Gastrocnemius medialis (tissue), 4 donors: ENCODE results near the gene MSH2. TPM values are rescaled to one million over a fixed set of nuclear protein-coding genes. Genes with fewer than 3 reads are reported as not detected.

ENCODE experiments used
- ATAC-seq, 2 donors: fragments of 150-250 bp; one replicate each; pipeline ENCODE4 v1.9.1; 2016
- DNase-seq, 2 donors: peaks; one replicate each; pipeline ENCODE4 v3.0.0-alpha.2; 2019
- H3K27ac ChIP-seq, 4 donors: fragments of 200-600 bp; sonication (generic); 1 replicate in 1 of 4; 2 replicates in 3 of 4; pipeline ENCODE4 v1.5.1; 2016 to 2018; ENCODE audit warnings: mild to moderate bottlenecking in 2 of 4, moderate library complexity in 1 of 4
- H3K27me3 ChIP-seq, 3 donors: fragments of 200-600 bp; sonication (generic) in 2 of 3; 1 replicate in 1 of 3; 2 replicates in 2 of 3; pipeline versions ENCODE4 v1.5.1 to v1.6.0; 2016 to 2019; ENCODE audit warnings: mild to moderate bottlenecking in 1 of 3, moderate library complexity in 1 of 3
- H3K36me3 ChIP-seq, 2 donors: fragments of 200-600 bp; sonication (generic) in 1 of 2; one replicate each; pipeline ENCODE4 v1.5.1; 2017 to 2018
- H3K4me1 ChIP-seq, 2 donors: fragments of 200-600 bp; sonication (generic) in 1 of 2; one replicate each; pipeline ENCODE4 v1.5.1; 2016 to 2017; ENCODE audit warnings: mild to moderate bottlenecking in 2 of 2
- H3K4me3 ChIP-seq, 4 donors: fragments of 200-600 bp; sonication (generic) in 3 of 4; 1 replicate in 1 of 4; 2 replicates in 3 of 4; pipeline ENCODE4 v1.5.1; 2016 to 2019; ENCODE audit warnings: mild to moderate bottlenecking in 2 of 4
- H3K9me3 ChIP-seq, 3 donors: fragments of 200-600 bp; sonication (generic) in 2 of 3; 1 replicate in 1 of 3; 2 replicates in 2 of 3; pipeline ENCODE4 v1.5.1; 2016 to 2019
- POLR2A ChIP-seq, 2 donors: fragments of 450-650 bp; IDR thresholded peaks; one replicate each; pipeline ENCODE4 v1.6.1; 2017; ENCODE audit warnings: antibody characterized with exemption in 2 of 2, mild to moderate bottlenecking in 2 of 2, moderate library complexity in 2 of 2
- in situ Hi-C, 4 donors: fragments of 200-750 bp; cut with MboI; loops; one replicate each; pipeline versions ENCODE4 v1.15.0 to v1.8.0; 2017; ENCODE audit warnings: low sequenced_read_pairs in 4 of 4
- intact Hi-C: fragments of 100-400 bp; cut with DNase I; formaldehyde crosslinking; loops from one replicate; pipeline ENCODE4 v1.15.1; 2023; ENCODE audit warnings: low total_unique reads
- total RNA-seq, 4 donors: library from RNA; depleted of rRNA; stranded (reverse); fragments of >200 nt; gene quantifications; one replicate each; pipeline versions ENCODE4 v1.1.0 to v1.2.3, GENCODE V29; 2016
- TF ChIP-seq, protein P1 (sequence below), 5 experiments: fragments of 450-650 bp in 3 of 5; fragments of 200-600 bp in 2 of 5; sonication (generic) in 2 of 5; IDR thresholded peaks in 4 of 5; conservative IDR thresholded peaks in 1 of 5; 1 replicate in 4 of 5; 2 replicates in 1 of 5; pipeline ENCODE4 v1.5.1; 2016 to 2019; ENCODE audit warnings: antibody characterized with exemption in 5 of 5, mild to moderate bottlenecking in 3 of 5, moderate library complexity in 3 of 5

MSH2 gene
- total RNA-seq, result 1 to 10 TPM; 3.5 to 6.4 (median 4.8) TPM

DNA sequence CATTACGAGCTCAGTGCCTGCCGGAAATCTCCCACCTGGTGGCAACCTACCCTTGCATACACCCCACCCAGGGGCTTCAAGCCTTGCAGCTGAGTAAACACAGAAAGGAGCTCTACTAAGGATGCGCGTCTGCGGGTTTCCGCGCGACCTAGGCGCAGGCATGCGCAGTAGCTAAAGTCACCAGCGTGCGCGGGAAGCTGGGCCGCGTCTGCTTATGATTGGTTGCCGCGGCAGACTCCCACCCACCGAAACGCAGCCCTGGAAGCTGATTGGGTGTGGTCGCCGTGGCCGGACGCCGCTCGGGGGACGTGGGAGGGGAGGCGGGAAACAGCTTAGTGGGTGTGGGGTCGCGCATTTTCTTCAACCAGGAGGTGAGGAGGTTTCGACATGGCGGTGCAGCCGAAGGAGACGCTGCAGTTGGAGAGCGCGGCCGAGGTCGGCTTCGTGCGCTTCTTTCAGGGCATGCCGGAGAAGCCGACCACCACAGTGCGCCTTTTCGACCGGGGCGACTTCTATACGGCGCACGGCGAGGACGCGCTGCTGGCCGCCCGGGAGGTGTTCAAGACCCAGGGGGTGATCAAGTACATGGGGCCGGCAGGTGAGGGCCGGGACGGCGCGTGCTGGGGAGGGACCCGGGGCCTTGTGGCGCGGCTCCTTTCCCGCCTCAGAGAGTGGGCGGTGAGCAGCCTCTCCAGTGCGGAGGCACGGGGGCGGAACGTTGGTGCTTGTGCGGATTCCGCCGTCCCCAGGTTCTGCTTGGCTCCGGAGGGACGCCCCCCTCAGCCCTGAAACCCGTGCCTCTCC lies at the start of gene MSH2:
Gene MSH2 (plus strand): TSS at position 352 of the 804 bp plus-strand sequence. CDS start 36 bp downstream, at position 388.
- DNase-seq (peak; percentile 82 to 84), ATAC-seq (peak; percentile 98 to 99)
- H3K36me3 ChIP-seq, result no peaks in the 10 kb centered on the region
- peak within 1 kb of the TSS; percentile 84 to 94 (median 91) for H3K4me3 ChIP-seq
- intact Hi-C loops (no loop called here), in situ Hi-C loops (no loop called here)
- H3K4me1 ChIP-seq, result peaks cover 8% of the 10 kb centered on the region in 2 donors
- H3K27ac ChIP-seq, result peak within 1 kb of the TSS; percentile 41 to 66 (median 58)
- no peaks in the 10 kb centered on the region for H3K27me3 ChIP-seq
- no peaks in the 10 kb centered on the region for H3K9me3 ChIP-seq
- TF ChIP-seq POLR2A (IDR thresholded peaks at IDR 0.05), result no peak
- TF ChIP-seq, protein P1, sequence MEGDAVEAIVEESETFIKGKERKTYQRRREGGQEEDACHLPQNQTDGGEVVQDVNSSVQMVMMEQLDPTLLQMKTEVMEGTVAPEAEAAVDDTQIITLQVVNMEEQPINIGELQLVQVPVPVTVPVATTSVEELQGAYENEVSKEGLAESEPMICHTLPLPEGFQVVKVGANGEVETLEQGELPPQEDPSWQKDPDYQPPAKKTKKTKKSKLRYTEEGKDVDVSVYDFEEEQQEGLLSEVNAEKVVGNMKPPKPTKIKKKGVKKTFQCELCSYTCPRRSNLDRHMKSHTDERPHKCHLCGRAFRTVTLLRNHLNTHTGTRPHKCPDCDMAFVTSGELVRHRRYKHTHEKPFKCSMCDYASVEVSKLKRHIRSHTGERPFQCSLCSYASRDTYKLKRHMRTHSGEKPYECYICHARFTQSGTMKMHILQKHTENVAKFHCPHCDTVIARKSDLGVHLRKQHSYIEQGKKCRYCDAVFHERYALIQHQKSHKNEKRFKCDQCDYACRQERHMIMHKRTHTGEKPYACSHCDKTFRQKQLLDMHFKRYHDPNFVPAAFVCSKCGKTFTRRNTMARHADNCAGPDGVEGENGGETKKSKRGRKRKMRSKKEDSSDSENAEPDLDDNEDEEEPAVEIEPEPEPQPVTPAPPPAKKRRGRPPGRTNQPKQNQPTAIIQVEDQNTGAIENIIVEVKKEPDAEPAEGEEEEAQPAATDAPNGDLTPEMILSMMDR (IDR thresholded peaks at IDR 0.05 in 4 of 5, conservative IDR thresholded peaks at IDR 0.05 in 1 of 5), result no peak

DNA sequence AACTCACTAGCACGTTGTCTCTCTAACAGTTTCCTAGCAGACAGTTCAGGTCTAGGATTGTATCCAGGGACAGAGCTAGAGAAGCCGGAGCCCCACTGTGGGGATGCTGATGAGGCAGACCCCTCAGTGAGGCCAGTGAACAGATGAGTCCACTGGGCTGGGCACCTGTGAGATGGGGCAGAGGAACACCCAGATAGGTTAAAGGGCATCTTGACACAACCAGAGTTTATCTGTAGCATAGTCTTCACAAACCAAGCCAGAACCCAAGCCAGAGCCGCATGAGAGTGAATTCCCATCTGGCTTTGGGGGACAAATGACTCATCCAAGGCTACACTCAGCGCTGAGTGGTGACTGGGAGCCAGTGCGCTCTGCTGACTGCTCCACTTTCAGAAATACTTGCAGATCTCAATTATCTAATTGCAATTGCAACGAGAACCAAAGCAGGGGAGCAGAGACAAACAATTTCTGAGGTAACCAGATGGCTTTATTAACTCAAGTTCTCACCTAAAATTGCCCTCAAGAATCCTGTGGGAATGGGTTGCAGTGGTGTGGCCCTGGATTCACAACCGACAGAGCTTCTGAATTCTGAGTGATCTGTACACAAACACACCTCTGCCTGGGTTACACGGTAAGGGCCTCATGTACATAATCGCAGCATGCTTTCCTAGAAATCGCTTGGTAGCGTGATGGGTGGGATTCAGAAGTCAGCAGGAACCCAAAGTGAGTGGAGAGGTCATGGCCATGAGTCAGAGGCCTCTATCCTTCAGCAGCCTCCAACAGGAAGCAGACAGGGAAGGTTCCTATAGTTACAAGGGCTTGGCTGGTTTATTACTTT lies 48.7 kb upstream of the MSH2 start:
- ATAC-seq (no peak), DNase-seq (no peak)
- in situ Hi-C loops (no loop called here), intact Hi-C loops (no loop called here)
- Histone ChIP-seq H3K27ac (no peak overlapping the region), H3K4me1 (no peaks in the 10 kb centered on the region), H3K4me3 (no peak overlapping the region), H3K36me3 (no peaks in the 10 kb centered on the region), H3K9me3 (no peaks in the 10 kb centered on the region), H3K27me3 (no peaks in the 10 kb centered on the region)
- TF ChIP-seq POLR2A (IDR thresholded peaks at IDR 0.05), result no peak
- TF ChIP-seq, protein P1 (IDR thresholded peaks at IDR 0.05 in 4 of 5, conservative IDR thresholded peaks at IDR 0.05 in 1 of 5), result no peak

DNA sequence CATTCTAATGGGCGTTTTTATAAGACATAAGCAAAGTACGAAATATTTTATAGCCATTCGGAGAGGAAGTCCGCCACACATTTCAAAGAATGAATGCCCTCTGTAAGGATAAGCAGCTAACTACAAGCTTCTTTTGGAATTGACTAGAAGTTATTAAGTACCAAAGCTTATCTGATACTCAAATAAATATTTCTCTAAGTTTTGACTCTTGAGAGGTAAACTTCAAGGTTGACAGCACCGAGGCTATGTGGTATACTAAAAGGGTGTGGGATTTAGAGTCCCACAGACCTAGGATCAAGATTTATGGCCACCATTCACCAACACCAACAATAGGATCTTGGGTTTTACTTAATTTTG lies 48.1 kb upstream of the MSH2 start:
- no peak for ATAC-seq
- Histone ChIP-seq H3K9me3 (no peaks in the 10 kb centered on the region), H3K27me3 (no peaks in the 10 kb centered on the region), H3K36me3 (no peaks in the 10 kb centered on the region), H3K4me3 (no peak overlapping the region), H3K27ac (no peak overlapping the region), H3K4me1 (no peaks in the 10 kb centered on the region)
- in situ Hi-C loops, result no loop called here
- no peak for DNase-seq
- TF ChIP-seq, protein P1 (IDR thresholded peaks at IDR 0.05 in 4 of 5, conservative IDR thresholded peaks at IDR 0.05 in 1 of 5), result no peak
- no peak for TF ChIP-seq POLR2A (IDR thresholded peaks at IDR 0.05)
- intact Hi-C loops, result no loop called here

DNA sequence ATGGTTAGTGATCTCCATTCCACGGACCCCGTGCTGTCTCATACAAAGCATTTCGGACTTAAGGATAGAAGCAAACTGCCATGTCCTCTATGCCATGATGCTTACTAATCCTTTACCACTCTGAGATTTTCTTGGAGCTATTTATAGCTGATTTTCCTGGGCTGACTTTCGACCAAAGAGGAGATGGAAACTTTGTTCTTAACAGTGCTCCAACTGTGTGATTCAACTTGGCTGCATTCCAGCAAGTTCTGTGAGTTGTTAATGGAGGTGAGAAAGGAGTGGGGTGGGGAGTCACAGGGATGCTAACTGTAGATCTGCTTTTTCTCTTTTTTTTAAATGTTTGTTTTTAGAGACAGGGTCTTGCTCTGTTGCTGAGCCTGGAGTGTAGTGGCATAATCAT lies 45.5 kb upstream of the MSH2 start:
- Histone ChIP-seq H3K36me3 (no peaks in the 10 kb centered on the region), H3K27me3 (no peaks in the 10 kb centered on the region), H3K4me1 (no peaks in the 10 kb centered on the region), H3K27ac (no peak overlapping the region), H3K4me3 (no peak overlapping the region), H3K9me3 (no peaks in the 10 kb centered on the region)
- in situ Hi-C loops, result no loop called here
- no peak for DNase-seq
- intact Hi-C loops, result no loop called here
- no peak for TF ChIP-seq POLR2A (IDR thresholded peaks at IDR 0.05)
- TF ChIP-seq, protein P1 (IDR thresholded peaks at IDR 0.05 in 4 of 5, conservative IDR thresholded peaks at IDR 0.05 in 1 of 5), result no peak
- no peak for ATAC-seq
